HCEC 1CT (cell line): ENCODE measurements around the gene ACSL1.
"Not testable (repeated sequence)": the region's sequence is repeated elsewhere in the genome, so short reads cannot be mapped to it uniquely, and the experiment has no call there.

Source experiments
- DNase-seq: peaks from one replicate; pipeline ENCODE4 v3.0.0-alpha.2; 2017

The ACSL1 gene

DNA sequence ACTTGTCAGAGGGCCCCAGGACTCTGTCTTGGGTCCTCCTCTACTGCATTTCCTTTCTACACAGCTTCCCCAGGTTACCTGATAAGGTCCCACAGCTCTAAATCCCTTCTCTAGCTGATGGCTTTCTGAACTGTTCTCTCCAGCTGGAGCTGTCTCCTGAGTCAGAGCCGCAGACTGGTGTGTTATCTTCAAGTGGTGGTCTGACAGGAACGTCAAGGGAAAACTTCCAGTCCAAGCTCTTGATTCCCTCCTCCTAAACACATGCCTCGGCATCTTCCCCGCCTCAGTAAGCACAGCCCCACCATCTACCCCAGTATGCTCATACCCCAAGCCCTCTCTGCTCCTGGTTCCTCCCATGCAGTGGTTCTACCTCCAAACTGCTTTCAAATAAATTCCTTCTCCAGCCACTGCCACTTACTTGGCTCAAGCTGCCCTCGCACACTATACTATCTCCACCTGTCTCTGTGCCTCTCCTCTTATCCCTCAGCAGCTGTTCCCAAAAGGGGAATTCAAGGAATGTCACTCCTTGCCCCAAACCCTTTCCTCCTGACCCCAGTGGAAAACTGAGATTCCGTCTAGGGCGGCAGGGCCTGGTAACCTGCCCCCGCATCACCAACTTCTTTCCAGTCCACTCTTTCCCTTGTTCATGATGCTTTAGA is 74.7 kb downstream of the ACSL1 start:
- no peak for DNase-seq

GRCh38 chr4:184748251-184748652 is 77.5 kb downstream of the ACSL1 start:
- no peak for DNase-seq

GRCh38 chr4:184747034-184747830 is 78.5 kb downstream of the ACSL1 start:
- no peak for DNase-seq

GRCh38 chr4:184745831-184746795 is 79.7 kb downstream of the ACSL1 start:
- peak; percentile 55 for DNase-seq

- no peak for DNase-seq
Measured at GRCh38 chr4:184744236-184744635, 81.5 kb downstream of the ACSL1 start.

GRCh38 chr4:184743650-184744049 is 82.1 kb downstream of the ACSL1 start:
- no peak for DNase-seq

- DNase-seq: not testable (repeated sequence)
Measured at GRCh38 chr4:184741651-184742050, 84.1 kb downstream of the ACSL1 start.

DNA sequence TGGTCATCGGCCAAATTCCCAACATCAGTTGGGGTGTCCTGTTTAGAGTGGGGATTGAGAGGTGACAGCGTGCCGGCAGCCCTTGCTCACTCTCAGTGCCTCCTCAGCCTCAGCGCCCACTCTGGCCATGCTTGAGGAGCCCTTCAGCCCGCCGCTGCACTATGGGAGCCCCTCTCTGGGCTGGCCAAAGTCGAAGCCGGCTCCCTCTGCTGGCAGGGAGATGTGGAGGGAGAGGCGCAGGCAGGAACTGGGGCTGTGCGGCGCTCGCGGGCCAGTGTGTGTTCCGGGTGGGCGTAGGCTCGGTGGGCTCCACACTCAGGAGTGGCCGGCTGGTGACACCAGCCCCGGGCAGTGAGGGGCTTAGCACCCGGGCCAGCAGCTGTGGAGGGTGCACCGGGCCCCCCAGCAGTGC is 84.8 kb downstream of the ACSL1 start:
- no peak for DNase-seq

DNA sequence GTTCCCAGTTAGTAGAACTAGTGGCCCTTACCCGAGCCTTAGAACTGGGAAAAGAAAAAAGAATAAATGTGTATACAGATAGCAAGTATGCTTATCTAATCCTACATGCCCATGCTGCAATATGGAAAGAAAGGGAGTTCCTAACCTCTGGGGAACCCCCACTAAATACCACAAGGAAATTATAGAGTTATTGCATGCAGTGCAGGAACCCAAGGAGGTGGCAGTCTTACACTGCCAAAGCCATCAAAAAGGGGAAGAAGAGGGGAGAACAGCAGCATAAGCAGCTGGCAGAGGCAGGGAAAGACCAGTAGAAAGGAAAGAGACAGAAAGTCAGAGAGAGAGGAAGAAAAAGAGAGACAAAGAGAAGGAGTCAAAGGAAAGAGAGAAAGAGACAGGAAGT is 86.2 kb downstream of the ACSL1 start:
- DNase-seq: not testable (repeated sequence)

DNA sequence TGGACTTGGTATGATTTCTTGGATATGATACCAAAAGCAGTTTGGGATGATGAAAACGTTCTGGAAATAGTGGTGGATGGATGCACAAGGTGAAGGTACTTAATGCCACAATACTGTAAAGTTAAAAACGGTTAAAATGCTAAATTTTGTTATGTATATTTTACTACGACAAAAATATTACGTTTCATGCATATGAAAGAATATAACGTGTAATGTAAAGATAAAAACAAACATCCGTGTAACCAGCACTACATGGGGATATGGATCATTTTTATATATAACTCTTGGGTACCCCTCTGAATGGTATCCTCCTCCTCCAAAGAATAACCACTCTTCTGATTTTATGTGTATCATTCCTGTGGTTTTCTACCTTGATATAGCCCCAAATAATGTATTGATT is 91.0 kb downstream of the ACSL1 start:
- DNase-seq: no peak

DNA sequence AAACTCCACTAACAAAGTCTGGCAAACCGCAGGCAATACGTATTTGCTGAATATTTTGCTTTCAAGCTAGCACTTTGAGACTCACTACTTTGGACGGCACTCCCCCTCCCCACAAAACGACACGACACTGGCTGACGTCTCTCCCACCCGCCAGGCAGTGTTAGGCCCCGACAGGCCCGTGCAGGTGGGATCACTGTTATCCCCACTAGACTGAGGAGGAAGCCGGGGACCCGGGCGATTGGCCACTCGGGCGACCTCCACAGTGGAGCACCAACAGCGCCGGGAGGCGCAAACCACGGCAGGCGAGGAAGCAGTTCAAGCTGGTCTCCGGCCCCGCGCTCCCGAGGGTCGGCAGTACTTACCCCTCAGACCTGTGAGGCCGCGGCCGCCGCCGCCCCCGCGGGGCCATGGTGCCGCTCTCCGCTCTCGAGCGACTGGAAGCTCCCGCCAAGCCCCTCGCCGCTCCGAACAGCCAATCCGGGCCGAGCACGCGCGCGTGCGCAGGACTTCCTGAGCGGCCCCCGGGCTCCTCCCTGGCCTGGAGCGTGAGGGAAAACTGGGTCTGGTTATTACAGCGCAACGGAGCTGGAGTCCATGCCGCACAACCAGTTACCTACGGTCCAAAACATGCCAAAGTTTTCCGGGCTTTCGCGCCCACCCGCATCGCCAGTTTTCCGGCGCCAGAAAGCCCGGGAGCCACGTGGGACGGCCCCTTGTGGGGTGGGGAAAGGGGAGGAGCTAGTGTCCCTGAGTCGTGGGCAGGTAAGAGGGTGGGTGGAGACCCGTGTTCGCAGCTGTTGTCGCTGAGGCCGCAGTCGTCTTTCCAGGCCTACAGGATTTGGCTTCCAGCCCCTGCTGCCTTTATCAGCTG is 91.9 kb downstream of the ACSL1 start, which contains the start of gene CENPU:
CENPU (minus strand) TSS at position 443 of the 871 bp plus-strand sequence; CDS start at position 409, 34 bp downstream.
- peak; percentile 93 for DNase-seq

DNA sequence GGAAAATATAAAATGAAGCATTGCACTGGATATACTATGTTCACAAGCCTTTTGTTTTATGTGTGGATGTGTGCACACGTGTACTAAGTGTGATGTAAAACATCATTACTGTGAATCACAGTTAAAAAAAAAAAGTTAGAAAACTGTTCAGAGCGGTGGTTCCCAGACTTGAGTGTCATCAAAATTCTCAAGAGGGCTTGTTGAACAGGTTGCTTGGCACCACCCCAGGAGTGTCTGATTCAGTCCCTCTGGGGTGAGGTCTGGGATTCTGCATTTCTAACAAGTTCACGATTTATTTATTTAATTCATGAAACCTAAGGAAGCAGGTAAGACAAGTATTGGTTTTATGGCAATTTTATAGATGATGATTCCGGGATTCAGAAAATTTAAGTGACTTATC is 93.6 kb downstream of the ACSL1 start:
- DNase-seq: no peak

GRCh38 chr4:184731056-184731455 is 94.7 kb downstream of the ACSL1 start:
- DNase-seq: no peak

GRCh38 chr4:184729946-184730345 is 95.8 kb downstream of the ACSL1 start:
- DNase-seq: no peak

DNA sequence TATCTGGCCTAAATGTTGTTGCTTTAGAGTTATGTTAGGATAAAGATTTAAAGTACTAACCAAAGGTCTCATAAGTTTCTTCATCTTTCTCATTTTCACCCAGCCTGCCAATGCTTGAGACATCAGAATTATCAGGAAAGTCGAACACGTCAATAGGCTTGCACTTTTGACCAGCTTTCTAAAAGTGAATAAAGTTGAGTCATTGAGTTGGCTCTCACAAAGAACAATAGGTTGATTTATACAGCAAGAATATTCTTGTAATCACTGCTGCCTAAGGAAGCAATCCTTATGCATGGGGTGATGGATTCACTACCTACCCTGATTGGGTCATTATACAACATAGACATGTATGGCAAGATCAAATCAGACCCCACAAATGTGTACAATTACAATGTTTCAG is 96.9 kb downstream of the ACSL1 start:
- no peak for DNase-seq

- no peak for DNase-seq
Measured at GRCh38 chr4:184727430-184727829, 98.3 kb downstream of the ACSL1 start.

DNA sequence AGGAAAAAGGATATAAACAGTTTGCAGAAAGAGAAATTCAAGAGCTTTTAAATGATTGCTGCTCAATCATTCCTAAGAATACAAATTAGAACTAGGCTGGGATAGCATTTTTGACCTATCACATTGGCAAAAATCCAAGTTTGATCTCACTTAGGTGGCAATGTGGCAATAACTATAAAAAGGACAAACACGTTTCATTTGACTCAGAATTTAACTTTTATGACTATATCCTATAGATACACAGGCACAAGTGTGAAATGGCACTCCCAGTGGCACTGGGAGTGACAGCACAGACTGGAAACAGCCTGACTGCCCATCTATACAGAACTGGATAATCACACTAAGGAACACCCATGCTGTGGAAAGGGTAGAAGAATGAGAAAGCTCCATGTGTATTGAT is 103.0 kb downstream of the ACSL1 start:
- DNase-seq: no peak

DNA sequence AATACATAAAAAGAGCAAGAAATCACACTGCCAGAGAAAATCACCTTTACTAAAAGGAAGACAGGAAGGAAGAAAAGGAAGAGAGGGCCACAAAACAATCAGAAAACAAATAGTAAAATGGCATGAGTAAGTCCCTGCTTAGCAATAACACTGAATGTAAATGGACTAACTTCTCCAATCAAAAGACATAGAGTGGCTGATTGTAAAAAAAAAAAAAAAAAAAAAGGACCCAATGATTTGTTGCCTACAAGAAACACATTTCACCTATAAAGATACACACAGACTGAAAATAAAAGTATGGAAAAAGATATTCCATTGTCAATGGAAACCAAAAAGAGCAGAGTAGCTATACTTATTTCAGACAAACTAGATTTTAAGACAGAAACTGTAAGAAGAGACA is 104.5 kb downstream of the ACSL1 start:
- DNase-seq: no peak

GRCh38 chr4:184719407-184719806 is 106.4 kb downstream of the ACSL1 start:
- DNase-seq: no peak

DNA sequence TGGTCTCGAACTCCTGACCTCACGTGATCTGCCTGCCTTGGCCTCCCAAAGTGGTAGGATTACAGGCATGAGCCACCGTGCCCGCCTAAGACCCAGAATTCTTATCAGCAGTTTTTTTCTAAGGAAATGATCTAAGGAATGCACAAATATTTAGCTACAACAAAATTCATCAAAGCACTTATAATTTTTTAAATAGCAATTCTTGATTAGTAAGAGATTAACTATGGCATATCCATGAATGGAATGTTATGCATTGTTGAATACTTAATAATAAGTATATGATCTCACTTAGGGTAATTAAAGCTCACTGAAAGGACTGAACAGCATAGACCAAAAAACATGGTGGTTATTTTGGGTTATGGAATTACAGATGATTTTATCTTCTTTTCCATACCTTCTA is 110.2 kb downstream of the ACSL1 start:
- no peak for DNase-seq

GRCh38 chr4:184713887-184714286 is 111.9 kb downstream of the ACSL1 start:
- DNase-seq: no peak

DNA sequence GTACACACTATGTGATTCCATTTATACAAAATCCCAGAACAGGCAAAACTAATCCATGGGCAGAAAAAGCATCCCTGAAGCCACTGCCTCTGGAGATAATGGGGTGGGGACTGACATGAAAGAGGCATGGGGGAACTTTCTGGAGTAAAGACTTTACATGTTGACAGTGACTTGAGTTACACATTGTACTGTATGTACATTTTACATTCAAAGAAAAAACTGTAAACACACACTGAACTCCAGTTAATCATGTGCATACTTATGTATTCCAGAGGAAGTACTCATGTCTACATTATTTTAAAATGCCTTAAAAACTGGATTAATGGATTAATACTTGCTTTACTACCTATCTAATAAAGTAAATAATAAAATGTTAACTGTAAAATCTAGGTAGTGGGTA is 113.4 kb downstream of the ACSL1 start:
- no peak for DNase-seq
